Measurements from ENCODE around the gene RSRC2.

The RSRC2 gene

GRCh38 chr12:122527478-122527944, 775 bp upstream of the RSRC2 start:
- TF ChIP-seq EZH2 (IDR thresholded peaks at IDR 0.05; ENCODE audit: borderline replicate concordance, low read depth, low read length, severe bottlenecking), result no peak
- TF ChIP-seq CTCF (IDR thresholded peaks at IDR 0.05; ENCODE audit: borderline replicate concordance, extremely low read depth, low read length, poor library complexity, severe bottlenecking), result no peak
- DNase-seq, result peak; percentile 62
- peak overlapping the region; percentile 97 for H3K27ac ChIP-seq (ENCODE audit: low read length)

GRCh38 chr12:122523846-122524718, 2.7 kb downstream of the RSRC2 start:
- Histone ChIP-seq H3K9me3 (ENCODE audit: insufficient read depth, low read length, severe bottlenecking) (no peaks in the 10 kb centered on the region), H3K27ac (ENCODE audit: low read length) (peak overlapping the region; percentile 21; the same call in 1 of the 2 replicates), H3K4me1 (ENCODE audit: insufficient read depth, low read length) (peaks cover 57% of the 10 kb centered on the region), H2AFZ (ENCODE audit: low read depth, low read length) (no peak overlapping the region), H4K20me1 (ENCODE audit: insufficient read depth, low read length) (peaks cover 55% of the 10 kb centered on the region), H3K4me2 (ENCODE audit: insufficient read depth, low read length) (peak overlapping the region; percentile 77), H3K79me2 (ENCODE audit: insufficient read depth, low read length) (peaks cover 96% of the 10 kb centered on the region), H3K4me3 (ENCODE audit: low read depth in 1 of 2, low read length in 2 of 2) (peak overlapping the region; percentile 3 to 61; a peak in 2 of 4 replicates), H3K36me3 (ENCODE audit: insufficient read depth, low read length) (peaks cover 72% of the 10 kb centered on the region), H3K27me3 (ENCODE audit: insufficient read depth, low read length, poor library complexity) (no peaks in the 10 kb centered on the region), H3K9ac (ENCODE audit: low read depth, low read length) (peak overlapping the region; percentile 76)
- ATAC-seq (ENCODE audit: insufficient read depth, low read depth) (no peak), DNase-seq (no peak)
- TF ChIP-seq CTCF (IDR thresholded peaks at IDR 0.05; ENCODE audit: borderline replicate concordance, extremely low read depth, low read length, poor library complexity, severe bottlenecking), result no peak
- TF ChIP-seq EZH2 (IDR thresholded peaks at IDR 0.05; ENCODE audit: borderline replicate concordance, low read depth, low read length, severe bottlenecking), result no peak

More at GRCh38 chr12:122527478-122527944, 775 bp upstream of the RSRC2 start:
- Histone ChIP-seq H2AFZ (ENCODE audit: low read depth, low read length) (peak overlapping the region; percentile 95), H3K27me3 (ENCODE audit: insufficient read depth, low read length, poor library complexity) (no peaks in the 10 kb centered on the region), H4K20me1 (ENCODE audit: insufficient read depth, low read length) (peaks cover 27% of the 10 kb centered on the region), H3K9me3 (ENCODE audit: insufficient read depth, low read length, severe bottlenecking) (no peaks in the 10 kb centered on the region), H3K79me2 (ENCODE audit: insufficient read depth, low read length) (peaks cover 94% of the 10 kb centered on the region), H3K4me1 (ENCODE audit: insufficient read depth, low read length) (peaks cover 54% of the 10 kb centered on the region), H3K9ac (ENCODE audit: low read depth, low read length) (peak overlapping the region; percentile 76), H3K36me3 (ENCODE audit: insufficient read depth, low read length) (peaks cover 66% of the 10 kb centered on the region), H3K4me2 (ENCODE audit: insufficient read depth, low read length) (peak overlapping the region; percentile 67), H3K4me3 (ENCODE audit: low read depth in 1 of 2, low read length in 2 of 2) (peak overlapping the region; percentile 71 to 81)
- ATAC-seq (ENCODE audit: insufficient read depth, low read depth), result peak; percentile 15; the same call in 1 of the 3 replicates

- Histone ChIP-seq H3K4me3 (ENCODE audit: low read depth in 1 of 2, low read length in 2 of 2) (peak overlapping the region in 1 of 2 experiments; percentile 27; a peak in 1 of 4 replicates), H3K9ac (ENCODE audit: low read depth, low read length) (0 out of 2 replicates have a peak overlapping the region, but pooled peaks have one; percentile 76), H3K36me3 (ENCODE audit: insufficient read depth, low read length) (peaks cover 72% of the 10 kb centered on the region), H3K4me2 (ENCODE audit: insufficient read depth, low read length) (peak overlapping the region; percentile 77; the same call in 1 of the 2 replicates), H3K4me1 (ENCODE audit: insufficient read depth, low read length) (peaks cover 49% of the 10 kb centered on the region), H3K79me2 (ENCODE audit: insufficient read depth, low read length) (peaks cover 96% of the 10 kb centered on the region), H3K9me3 (ENCODE audit: insufficient read depth, low read length, severe bottlenecking) (no peaks in the 10 kb centered on the region), H4K20me1 (ENCODE audit: insufficient read depth, low read length) (peaks cover 61% of the 10 kb centered on the region), H3K27me3 (ENCODE audit: insufficient read depth, low read length, poor library complexity) (no peaks in the 10 kb centered on the region), H2AFZ (ENCODE audit: low read depth, low read length) (no peak overlapping the region), H3K27ac (ENCODE audit: low read length) (no peak overlapping the region)
- no peak for TF ChIP-seq CTCF (IDR thresholded peaks at IDR 0.05; ENCODE audit: borderline replicate concordance, extremely low read depth, low read length, poor library complexity, severe bottlenecking)
- ATAC-seq (ENCODE audit: insufficient read depth, low read depth) (no peak), DNase-seq (no peak)
Observed at GRCh38 chr12:122523280-122523679, 3.5 kb downstream of the RSRC2 start.
